ENCODE measurements around the gene ASXL1. TPM values are rescaled to one million over a fixed set of nuclear protein-coding genes. Genes with fewer than 3 reads are reported as not detected.
"Not testable (repeated sequence)": the region's sequence is repeated elsewhere in the genome, so short reads cannot be mapped to it uniquely, and the experiment has no call there.

The ASXL1 gene
- total RNA-seq, 6 experiments from 2014 or later, result 49.0 to 62.4 (median 54.4) TPM

DNA sequence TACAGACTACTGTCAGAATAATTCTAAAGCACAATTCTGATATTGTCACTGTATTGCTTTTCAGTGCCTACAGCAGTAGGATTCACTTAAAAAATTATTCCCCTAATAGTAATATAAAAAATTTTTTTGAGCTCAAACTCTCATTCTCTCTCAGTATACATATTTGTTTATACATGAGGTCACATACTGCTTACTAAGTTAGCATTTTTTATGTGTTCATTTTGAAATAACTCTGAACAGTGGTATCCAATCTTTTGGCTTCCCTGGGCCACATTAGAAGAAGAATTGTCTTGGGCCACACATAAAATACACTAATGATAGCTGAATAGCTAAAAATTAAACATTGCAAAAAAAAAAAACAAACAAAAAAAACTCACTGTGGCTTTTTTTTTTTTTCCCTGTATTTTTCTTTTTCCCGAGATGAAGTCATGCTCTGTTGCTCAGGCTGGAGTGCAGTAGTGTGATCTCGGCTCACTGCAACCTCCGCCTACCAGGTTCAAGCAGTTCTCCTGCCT, 38.6 kb downstream of the ASXL1 start:
- Mint-ChIP-seq H3K4me1 (ENCODE audit: low read depth) (peaks cover 22% of the 10 kb centered on the region), H3K9me3 (no peaks in the 10 kb centered on the region), H3K4me3 (no peak overlapping the region), H3K27me3 (ENCODE audit: insufficient read depth) (no peaks in the 10 kb centered on the region; the same call in 1 of the 2 replicates), H3K27ac (peak overlapping the region; percentile 45; the same call in 1 of the 2 replicates), H3K36me3 (ENCODE audit: low read depth) (peaks cover 21% of the 10 kb centered on the region)
- DNase-seq, result no peak
- TF ChIP-seq, protein P1, sequence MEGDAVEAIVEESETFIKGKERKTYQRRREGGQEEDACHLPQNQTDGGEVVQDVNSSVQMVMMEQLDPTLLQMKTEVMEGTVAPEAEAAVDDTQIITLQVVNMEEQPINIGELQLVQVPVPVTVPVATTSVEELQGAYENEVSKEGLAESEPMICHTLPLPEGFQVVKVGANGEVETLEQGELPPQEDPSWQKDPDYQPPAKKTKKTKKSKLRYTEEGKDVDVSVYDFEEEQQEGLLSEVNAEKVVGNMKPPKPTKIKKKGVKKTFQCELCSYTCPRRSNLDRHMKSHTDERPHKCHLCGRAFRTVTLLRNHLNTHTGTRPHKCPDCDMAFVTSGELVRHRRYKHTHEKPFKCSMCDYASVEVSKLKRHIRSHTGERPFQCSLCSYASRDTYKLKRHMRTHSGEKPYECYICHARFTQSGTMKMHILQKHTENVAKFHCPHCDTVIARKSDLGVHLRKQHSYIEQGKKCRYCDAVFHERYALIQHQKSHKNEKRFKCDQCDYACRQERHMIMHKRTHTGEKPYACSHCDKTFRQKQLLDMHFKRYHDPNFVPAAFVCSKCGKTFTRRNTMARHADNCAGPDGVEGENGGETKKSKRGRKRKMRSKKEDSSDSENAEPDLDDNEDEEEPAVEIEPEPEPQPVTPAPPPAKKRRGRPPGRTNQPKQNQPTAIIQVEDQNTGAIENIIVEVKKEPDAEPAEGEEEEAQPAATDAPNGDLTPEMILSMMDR (IDR thresholded peaks at IDR 0.05), result no peak

DNA sequence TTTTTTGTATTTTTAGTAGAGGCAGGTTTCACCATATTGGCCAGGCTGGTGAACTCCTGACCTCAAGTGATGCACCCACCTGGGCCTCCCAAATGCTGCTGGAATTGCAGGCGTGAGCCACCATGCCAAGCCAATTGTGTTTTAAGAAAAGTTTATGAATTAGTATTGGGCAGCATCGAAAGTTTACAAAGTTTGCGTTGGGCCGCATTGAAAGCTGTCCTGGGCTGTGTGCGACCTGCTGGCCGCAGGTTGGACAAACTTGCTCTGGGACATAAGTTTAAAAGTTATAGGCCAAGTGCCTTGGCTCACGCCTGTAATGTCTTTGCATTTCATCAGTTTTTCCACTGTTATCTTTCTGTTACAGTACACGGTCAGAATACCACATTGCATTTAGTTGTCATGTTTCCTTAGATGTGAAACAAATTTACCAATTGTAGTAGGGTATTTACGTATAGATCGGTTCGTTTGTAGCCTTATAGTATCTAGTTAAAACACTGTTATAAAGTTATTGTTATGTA, 39.5 kb downstream of the ASXL1 start:
- TF ChIP-seq, protein P1 (IDR thresholded peaks at IDR 0.05), result no peak
- Mint-ChIP-seq H3K36me3 (ENCODE audit: low read depth) (peaks cover 17% of the 10 kb centered on the region), H3K4me1 (ENCODE audit: low read depth) (peaks cover 22% of the 10 kb centered on the region), H3K27ac (no peak overlapping the region), H3K27me3 (ENCODE audit: insufficient read depth) (no peaks in the 10 kb centered on the region; the same call in 1 of the 2 replicates), H3K9me3 (no peaks in the 10 kb centered on the region), H3K4me3 (no peak overlapping the region)
- DNase-seq, result no peak

DNA sequence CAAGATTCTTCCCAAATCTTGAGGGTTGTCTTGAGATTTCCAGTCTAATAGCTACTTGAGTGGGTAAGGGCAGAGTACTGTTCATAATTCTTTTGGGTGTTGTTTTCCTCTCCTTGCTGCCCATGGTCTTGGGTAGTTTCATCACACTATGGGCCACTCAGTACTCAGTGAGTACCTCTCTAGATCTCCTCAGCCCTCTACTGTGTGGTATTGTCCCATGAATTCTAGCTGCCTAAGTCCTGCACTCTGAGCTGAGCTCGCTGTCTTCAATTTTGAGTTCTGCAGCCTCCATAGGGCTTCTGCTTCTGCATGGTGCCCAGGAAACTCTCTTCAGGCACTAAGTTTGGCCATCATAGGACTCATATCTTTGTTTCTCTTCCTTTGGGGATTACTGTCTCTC, 42.3 kb downstream of the ASXL1 start:
- TF ChIP-seq, protein P1 (IDR thresholded peaks at IDR 0.05), result no peak
- H3K27me3 Mint-ChIP-seq (ENCODE audit: insufficient read depth), result no peaks in the 10 kb centered on the region; the same call in 1 of the 2 replicates
- no peaks in the 10 kb centered on the region for H3K9me3 Mint-ChIP-seq
- H3K4me1 Mint-ChIP-seq (ENCODE audit: low read depth), result peaks cover 16% of the 10 kb centered on the region
- peaks cover 15% of the 10 kb centered on the region for H3K36me3 Mint-ChIP-seq (ENCODE audit: low read depth)
- DNase-seq, result no peak
- no peak overlapping the region for H3K27ac Mint-ChIP-seq
- no peak overlapping the region for H3K4me3 Mint-ChIP-seq

DNA sequence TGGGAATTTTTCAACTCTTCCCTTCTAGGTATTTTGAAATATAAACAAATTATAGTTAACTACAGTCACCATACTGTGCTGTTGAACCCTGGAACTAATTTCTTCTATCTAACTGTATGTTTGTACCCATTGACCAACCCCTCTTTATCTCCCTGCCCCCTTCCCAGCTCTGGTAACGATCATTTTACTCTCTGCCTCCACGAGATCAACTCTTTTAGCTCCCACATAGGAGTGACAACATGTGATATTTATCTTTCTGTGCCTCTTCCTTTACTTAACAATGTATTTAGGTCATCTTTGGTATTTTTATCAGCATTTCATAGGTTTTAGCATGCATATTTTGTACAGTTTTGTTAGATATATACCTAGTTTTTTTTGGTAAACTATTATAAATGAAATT, 45.9 kb downstream of the ASXL1 start:
- Mint-ChIP-seq H3K4me3 (no peak overlapping the region), H3K36me3 (ENCODE audit: low read depth) (peaks cover 35% of the 10 kb centered on the region), H3K27me3 (ENCODE audit: insufficient read depth) (peaks cover 2% of the 10 kb centered on the region), H3K4me1 (ENCODE audit: low read depth) (0 out of 2 replicates have a peak, but pooled peaks cover 4% of the 10 kb centered on the region), H3K27ac (no peak overlapping the region), H3K9me3 (no peaks in the 10 kb centered on the region)
- TF ChIP-seq, protein P1 (IDR thresholded peaks at IDR 0.05), result no peak
- DNase-seq, result no peak

DNA sequence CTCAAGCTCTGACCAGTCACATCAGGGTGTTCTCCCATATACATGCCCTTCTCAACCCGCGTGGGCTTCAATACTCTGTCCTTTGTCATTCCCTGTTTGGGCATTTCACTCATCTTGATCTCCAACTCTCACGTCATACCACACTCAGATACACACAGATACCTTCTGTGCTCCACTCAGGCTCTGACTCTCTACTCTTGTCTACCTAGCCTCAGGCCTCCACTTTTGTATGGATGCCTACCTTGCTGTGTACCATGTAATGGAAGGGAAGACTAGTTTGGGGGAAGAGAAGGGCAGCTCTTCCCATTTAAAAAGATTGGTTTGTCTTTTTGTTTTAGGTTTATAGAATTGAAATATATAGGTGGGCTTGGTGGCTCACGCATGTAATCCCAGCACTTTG, 48.6 kb downstream of the ASXL1 start:
- Mint-ChIP-seq H3K27ac (peak overlapping the region; percentile 1; the same call in 1 of the 2 replicates), H3K27me3 (ENCODE audit: insufficient read depth) (peaks cover 2% of the 10 kb centered on the region; the same call in 1 of the 2 replicates), H3K36me3 (ENCODE audit: low read depth) (peaks cover 22% of the 10 kb centered on the region), H3K4me3 (no peak overlapping the region), H3K4me1 (ENCODE audit: low read depth) (peaks cover 1% of the 10 kb centered on the region; the same call in 1 of the 2 replicates), H3K9me3 (no peaks in the 10 kb centered on the region)
- TF ChIP-seq, protein P1 (IDR thresholded peaks at IDR 0.05), result no peak
- no peak for DNase-seq

DNA sequence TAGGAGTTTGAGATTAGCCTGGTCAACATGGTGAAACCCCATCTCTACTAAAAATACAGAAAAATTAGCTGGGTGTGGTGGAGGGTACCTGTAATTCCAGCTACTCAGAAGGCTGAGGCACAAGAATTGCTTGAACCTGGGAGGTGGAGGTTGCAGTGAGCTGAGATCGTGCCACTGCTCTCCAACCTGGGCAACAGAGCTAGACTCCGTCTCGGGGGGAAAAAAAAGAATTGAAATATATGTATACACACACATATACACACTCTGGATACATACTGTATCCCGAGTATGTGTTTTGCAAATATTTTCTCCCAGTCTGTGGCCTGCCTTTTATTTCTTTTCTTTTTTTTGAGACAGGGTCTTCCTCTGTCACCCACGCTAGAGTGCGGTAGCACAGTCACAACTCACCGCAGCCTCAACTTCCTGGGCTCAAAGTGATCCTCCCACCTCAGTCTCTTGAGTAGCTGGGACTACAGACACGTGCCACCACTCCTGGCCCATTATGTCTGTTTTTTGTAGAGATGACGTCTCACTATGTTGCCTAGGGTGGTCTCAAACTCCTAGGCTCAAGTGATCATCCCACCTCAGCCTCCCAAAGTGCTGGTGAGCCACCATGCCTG, 49.1 kb downstream of the ASXL1 start:
- not testable (repeated sequence) for H3K4me1 Mint-ChIP-seq (ENCODE audit: low read depth); DNase-seq; H3K4me3 Mint-ChIP-seq; H3K9me3 Mint-ChIP-seq; H3K27me3 Mint-ChIP-seq (ENCODE audit: insufficient read depth); H3K27ac Mint-ChIP-seq
- peaks cover 22% of the 10 kb centered on the region for H3K36me3 Mint-ChIP-seq (ENCODE audit: low read depth)
